COLO668 (cell line): Measurements from ENCODE around the gene LRRC59.
"Not testable (repeated sequence)": the region's sequence is repeated elsewhere in the genome, so short reads cannot be mapped to it uniquely, and the experiment has no call there.

Experiments used
- DNase-seq: peaks from one replicate; lab custom pipeline; 2025; ENCODE audit not compliant: unreplicated experiment; lab: John Stamatoyannopoulos, UW

LRRC59 gene

GRCh38 chr17:50348522-50349242 lies 48.6 kb downstream of the LRRC59 start:
- no peak for DNase-seq

- DNase-seq: no peak
Measured at GRCh38 chr17:50347894-50348291, 49.4 kb downstream of the LRRC59 start.

- no peak for DNase-seq
Measured at GRCh38 chr17:50347117-50347893, 50.0 kb downstream of the LRRC59 start.

GRCh38 chr17:50346313-50347116 lies 50.8 kb downstream of the LRRC59 start:
- DNase-seq: peak; percentile 10

GRCh38 chr17:50345432-50346312 lies 51.7 kb downstream of the LRRC59 start, which contains the start of gene XYLT2:
TSS of gene XYLT2 (plus strand) at chr17:50346126. CDS start at chr17:50346141, 15 bp downstream.
- DNase-seq: peak; percentile 90

- DNase-seq: peak; percentile 27
Measured at GRCh38 chr17:50344731-50345365, 52.5 kb downstream of the LRRC59 start.

GRCh38 chr17:50339381-50339780 lies 57.9 kb downstream of the LRRC59 start:
- DNase-seq: no peak

- DNase-seq: no peak
Measured at GRCh38 chr17:50338645-50339044, 58.7 kb downstream of the LRRC59 start.

- no peak for DNase-seq
Measured at GRCh38 chr17:50337956-50338355, 59.4 kb downstream of the LRRC59 start.

GRCh38 chr17:50333291-50334057 lies 63.8 kb downstream of the LRRC59 start:
- DNase-seq: not testable (repeated sequence)

GRCh38 chr17:50332196-50332595 lies 65.1 kb downstream of the LRRC59 start:
- no peak for DNase-seq
